HG03442 (cell line): ENCODE measurements around the gene IL21R.
"Not testable (repeated sequence)": the region's sequence is repeated elsewhere in the genome, so short reads cannot be mapped to it uniquely, and the experiment has no call there.

ENCODE experiments used
- ATAC-seq: cut with Tn5 transposase; IDR thresholded peaks from one replicate; pipeline ENCODE4 v1.9.1; 2021; ENCODE audit warnings: mild to moderate bottlenecking, moderate library complexity; ENCODE audit not compliant: unreplicated experiment

IL21R gene

GRCh38 chr16:27441998-27442397, 40.0 kb downstream of the IL21R start:
- ATAC-seq, result no peak

DNA sequence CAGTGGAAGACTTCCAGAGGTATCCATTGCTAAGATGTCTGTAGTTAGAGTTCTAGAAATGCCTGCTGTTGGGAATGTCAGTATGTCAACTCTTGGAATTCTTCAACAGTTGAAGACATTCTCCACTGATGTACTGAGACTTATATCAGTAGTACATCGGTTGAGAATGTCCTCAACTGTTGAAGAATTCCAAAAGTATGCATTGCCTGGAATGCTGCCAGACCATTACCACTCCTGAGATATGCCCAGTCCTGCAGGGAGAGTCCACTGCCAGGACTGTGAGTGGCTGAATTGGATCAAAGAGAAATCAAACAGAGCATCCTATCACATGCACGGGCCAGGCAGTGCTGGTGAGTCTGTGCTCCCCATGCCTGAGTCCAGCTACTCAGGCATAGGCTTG, 42.0 kb downstream of the IL21R start:
- ATAC-seq, result no peak

DNA sequence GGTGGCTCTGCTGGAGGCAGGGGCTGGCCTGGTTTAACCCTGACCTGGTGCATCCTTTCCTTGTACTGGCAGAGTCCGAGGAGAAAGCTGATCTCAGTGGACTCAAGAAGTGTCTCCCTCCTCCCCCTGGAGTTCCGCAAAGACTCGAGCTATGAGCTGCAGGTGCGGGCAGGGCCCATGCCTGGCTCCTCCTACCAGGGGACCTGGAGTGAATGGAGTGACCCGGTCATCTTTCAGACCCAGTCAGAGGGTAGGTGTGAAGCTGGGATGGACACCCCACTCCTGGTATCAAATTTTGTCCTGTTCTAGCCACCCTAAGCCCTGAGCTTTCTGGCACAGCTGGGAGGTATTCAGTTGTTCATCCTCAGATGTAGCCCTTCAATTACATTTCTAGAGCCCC, 42.5 kb downstream of the IL21R start:
- no peak for ATAC-seq

DNA sequence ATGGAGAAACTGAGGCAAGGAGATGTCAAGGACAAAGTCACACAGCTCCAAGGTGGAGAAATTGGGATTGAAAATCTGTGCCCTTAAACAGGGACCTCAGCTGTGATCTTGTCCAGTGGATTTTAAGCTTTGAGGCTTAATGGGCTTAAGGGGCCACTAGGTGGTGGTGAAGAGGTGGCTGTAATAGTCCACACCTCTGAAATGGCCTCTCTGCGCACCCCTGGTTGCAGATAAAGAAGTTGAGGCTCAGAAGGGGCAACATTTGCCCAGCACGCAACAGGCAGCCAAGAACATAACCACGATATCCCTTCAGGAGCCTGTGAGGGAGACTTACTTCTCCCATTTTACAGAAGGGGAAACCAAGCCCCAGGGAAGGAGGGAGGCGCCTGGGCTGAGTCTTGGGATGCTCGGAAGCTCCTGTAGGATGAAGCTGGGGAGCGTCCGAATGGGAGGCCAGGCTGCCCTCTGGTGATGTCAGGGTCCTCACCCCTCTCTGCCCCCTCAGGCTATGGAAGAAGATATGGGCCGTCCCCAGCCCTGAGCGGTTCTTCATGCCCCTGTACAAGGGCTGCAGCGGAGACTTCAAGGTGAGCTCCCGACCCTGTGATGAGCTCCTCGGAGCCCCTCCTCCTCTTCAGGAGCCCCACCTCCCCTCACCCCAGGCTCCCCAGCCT, 43.7 kb downstream of the IL21R start:
- no peak for ATAC-seq

DNA sequence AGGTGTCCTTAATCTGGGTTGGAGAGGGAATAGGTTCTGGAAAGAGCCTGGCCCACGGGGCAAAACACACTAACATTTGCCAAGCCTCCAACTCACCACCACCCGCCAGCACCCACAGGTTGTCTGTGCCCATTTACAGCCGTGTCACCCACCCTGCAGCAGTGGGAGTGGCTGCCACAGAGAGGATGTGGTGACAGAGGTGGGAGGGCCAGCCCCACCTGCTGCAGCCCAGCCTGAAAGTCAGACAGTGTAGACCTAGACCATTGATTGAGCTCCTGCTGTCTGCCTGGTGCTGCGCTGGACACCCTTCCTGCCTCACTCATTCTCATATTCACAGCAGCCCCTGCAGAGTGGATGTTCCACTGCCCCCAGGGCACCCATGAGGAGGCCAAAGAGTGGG, 44.7 kb downstream of the IL21R start:
- no peak for ATAC-seq

DNA sequence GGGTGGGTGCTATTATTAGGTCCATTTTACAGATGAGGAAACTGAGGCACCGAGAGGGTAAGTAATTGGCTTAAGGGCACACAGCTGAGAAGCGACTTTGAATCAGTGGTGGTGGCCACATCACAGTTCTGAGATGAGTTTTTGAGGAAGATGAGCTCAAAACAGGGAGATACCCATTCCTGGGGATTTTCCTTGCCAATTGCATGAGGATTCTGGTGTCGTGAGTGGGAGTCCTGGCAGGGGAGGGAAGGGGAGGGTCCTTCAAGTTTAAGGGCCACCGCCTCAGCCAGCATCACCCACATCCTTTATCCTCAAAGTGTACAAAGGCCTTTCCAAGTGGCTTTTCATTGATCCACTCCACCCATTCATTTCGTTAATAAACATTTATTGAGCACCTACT, 45.3 kb downstream of the IL21R start:
- ATAC-seq, result no peak

DNA sequence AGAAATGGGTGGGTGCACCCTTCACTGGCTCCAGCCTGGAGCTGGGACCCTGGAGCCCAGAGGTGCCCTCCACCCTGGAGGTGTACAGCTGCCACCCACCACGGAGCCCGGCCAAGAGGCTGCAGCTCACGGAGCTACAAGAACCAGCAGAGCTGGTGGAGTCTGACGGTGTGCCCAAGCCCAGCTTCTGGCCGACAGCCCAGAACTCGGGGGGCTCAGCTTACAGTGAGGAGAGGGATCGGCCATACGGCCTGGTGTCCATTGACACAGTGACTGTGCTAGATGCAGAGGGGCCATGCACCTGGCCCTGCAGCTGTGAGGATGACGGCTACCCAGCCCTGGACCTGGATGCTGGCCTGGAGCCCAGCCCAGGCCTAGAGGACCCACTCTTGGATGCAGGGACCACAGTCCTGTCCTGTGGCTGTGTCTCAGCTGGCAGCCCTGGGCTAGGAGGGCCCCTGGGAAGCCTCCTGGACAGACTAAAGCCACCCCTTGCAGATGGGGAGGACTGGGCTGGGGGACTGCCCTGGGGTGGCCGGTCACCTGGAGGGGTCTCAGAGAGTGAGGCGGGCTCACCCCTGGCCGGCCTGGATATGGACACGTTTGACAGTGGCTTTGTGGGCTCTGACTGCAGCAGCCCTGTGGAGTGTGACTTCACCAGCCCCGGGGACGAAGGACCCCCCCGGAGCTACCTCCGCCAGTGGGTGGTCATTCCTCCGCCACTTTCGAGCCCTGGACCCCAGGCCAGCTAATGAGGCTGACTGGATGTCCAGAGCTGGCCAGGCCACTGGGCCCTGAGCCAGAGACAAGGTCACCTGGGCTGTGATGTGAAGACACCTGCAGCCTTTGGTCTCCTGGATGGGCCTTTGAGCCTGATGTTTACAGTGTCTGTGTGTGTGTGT, 46.8 kb downstream of the IL21R start:
- no peak for ATAC-seq

DNA sequence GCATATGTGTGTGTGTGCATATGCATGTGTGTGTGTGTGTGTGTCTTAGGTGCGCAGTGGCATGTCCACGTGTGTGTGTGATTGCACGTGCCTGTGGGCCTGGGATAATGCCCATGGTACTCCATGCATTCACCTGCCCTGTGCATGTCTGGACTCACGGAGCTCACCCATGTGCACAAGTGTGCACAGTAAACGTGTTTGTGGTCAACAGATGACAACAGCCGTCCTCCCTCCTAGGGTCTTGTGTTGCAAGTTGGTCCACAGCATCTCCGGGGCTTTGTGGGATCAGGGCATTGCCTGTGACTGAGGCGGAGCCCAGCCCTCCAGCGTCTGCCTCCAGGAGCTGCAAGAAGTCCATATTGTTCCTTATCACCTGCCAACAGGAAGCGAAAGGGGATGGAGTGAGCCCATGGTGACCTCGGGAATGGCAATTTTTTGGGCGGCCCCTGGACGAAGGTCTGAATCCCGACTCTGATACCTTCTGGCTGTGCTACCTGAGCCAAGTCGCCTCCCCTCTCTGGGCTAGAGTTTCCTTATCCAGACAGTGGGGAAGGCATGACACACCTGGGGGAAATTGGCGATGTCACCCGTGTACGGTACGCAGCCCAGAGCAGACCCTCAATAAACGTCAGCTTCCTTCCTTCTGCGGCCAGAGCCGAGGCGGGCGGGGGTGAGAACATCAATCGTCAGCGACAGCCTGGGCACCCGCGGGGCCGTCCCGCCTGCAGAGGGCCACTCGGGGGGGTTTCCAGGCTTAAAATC, 47.6 kb downstream of the IL21R start:
- peak; percentile 55 for ATAC-seq

GRCh38 chr16:27450196-27450549, 48.2 kb downstream of the IL21R start:
- ATAC-seq, result no peak

DNA sequence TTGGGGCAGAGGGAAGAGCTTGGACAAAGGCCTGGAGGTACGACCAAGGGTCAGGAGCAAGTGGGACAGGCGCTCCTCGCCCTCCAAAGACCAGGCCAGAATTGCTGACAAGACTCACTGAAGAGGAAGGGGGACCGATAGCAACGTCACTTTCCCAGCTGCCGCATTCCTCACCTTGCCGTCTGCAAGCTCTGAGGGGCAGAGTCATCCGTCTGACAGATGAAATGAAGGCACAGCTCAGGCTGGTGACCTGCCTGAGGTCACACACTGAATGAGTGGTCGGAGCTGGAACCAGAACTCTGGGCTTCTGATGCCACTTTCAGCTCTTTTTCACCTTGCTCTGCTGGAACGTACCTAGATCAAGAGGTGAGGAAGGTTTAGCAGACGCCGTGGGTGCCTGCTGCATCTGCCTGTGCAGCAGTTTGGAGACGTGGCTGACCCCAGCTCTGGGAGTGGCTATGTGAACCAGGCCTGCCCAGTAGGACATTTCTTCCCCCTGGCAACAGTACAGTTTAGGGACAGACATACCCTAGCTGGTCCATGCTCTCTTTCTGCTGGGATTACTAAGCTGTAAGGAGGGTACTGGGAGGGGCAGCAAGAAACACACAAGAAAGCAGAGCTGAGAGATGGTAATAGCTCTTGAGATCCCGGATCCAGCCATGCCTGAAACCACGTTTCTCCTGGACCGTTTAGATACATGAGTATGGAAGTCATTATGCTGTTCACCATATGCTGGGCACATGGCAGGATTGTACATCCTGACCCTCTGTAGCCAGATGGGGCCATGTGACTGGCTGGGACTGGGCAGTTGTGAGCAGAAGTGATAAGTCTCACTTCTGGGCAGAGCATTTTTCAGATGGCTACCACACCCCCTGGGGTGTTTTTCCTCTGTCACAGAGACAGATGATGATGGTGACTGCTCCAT, 50.9 kb downstream of the IL21R start:
- ATAC-seq, result no peak

GRCh38 chr16:27453494-27453825, 51.5 kb downstream of the IL21R start:
- ATAC-seq, result no peak

DNA sequence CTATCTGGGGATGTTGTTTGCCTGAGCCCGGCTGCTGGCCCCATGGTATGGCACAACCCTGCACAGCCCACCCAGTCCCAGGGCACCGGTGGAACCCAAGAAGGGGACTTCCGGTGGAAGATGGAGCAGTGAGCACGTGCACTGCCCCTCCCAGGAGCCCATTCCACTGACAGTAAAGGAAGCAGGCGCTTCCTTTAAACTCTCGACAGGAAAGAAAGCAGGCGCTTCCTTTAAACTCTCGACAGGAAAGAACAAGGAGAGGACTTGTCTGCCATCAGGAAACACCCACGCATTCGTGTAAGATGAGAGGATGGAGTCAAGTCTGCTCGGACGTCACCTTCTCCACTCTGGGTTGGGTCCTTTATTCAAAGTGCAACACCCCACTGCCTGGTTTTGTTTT, 53.7 kb downstream of the IL21R start:
- ATAC-seq, result no peak

DNA sequence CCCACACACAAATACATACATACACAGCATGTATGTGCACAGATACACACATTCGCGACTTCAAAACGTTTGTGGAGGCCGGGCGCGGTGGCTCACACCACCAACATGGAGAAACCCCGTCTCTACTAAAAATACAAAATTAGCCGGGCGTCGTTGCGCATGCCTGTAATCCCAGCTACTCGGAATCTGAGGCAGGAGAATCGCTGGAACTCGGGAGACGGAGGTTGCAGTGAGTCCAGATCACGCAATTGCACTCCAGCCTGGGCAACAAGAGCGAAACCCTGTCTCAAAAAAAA, 55.6 kb downstream of the IL21R start:
- ATAC-seq, result not testable (repeated sequence)

DNA sequence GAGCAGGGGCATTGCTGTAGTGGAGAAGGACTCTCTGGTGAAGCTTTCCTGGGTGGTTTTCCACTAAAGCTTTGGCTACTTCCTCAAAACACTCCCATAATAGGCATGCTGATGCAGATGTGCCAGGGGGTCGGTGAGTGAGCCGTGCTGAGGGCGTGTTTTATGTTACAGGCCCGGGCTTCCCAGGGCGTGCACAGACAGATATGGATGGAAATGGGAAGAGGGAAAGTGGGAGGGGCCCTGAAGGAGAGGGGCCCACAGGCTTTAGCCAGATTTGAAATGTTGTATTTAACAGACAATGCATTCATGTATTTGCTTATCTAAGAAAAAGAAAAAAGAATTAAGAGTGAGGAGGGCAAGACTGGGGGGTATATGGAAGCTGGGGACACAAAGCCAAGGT, 56.3 kb downstream of the IL21R start:
- ATAC-seq, result no peak

GRCh38 chr16:27458987-27459688, 57.2 kb downstream of the IL21R start:
- ATAC-seq, result no peak

GRCh38 chr16:27460213-27460612, 58.2 kb downstream of the IL21R start:
- ATAC-seq, result no peak

DNA sequence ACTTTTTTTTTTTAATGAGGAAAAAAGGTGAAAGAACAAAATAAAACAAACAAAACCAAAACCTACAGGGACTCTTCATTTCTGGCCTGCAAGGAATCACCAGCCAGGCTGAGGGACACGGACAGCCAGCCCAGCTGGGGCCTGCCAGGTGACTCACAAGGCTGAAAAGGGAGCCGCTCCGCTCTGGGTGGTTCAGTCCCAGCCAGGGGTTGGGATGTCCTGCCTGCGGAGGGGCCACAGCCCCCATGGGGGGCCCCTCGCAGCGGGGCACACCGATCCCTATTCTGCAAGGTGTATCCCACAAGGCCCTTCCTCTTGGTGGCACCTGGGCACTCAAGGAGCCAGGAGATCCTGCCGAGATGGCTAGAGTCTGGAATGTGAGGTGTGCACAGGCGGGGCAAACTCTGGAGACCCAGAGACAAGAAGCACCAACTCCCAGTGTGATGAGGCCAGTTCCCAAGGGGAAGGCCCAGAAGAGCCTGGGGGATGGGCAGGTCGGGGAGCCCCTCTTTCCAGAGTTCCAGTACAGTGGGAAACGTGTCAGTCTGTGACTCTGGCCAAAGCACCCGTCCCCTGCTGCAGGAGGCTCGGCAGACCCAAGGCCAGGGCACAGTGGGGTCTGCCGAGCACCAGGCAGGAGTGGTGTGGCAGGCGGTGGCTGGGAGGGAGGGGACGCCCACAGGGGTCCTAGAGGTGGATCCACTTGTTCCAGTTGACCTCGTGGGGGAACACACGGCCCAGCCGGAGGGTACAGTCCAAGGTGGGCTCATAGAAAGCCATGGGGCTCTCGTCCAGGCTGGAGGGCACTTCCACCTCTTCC, 58.9 kb downstream of the IL21R start:
- no peak for ATAC-seq

- ATAC-seq, result no peak
Observed at GRCh38 chr16:27461483-27462171, 59.7 kb downstream of the IL21R start.
